MM.1S (cell line): Measurements from ENCODE around the gene KDM4C.

Experiments
- DNase-seq: peaks from one replicate; pipeline ENCODE4 v3.0.0-alpha.2; 2015
- H2AFZ ChIP-seq: fragments of 300-600 bp; sonication (generic); 2 replicates; pipeline ENCODE4 v1.6.0; 2016; ENCODE audit warnings: antibody characterized with exemption, low read length
- H3F3A ChIP-seq: fragments of 300-600 bp; sonication (generic); 2 replicates; pipeline ENCODE4 v1.6.1; 2016; ENCODE audit warnings: mild to moderate bottlenecking, antibody characterized with exemption, low read length, moderate library complexity, mixed read lengths; ENCODE audit not compliant: insufficient read depth
- H3K27ac ChIP-seq: fragments of 300-600 bp; sonication (generic); 2 replicates; pipeline ENCODE4 v1.5.1; 2016; ENCODE audit warnings: mild to moderate bottlenecking, low read length
- H3K27me3 ChIP-seq: fragments of 300-600 bp; sonication (generic); replicated peaks from 2 replicates; pipeline ENCODE4 v1.6.0; 2016; ENCODE audit warnings: low read length; ENCODE audit not compliant: insufficient read depth
- H3K36me3 ChIP-seq: fragments of 300-600 bp; sonication (generic); replicated peaks from 2 replicates; pipeline ENCODE4 v1.6.1; 2016; ENCODE audit warnings: mild to moderate bottlenecking, low read length, mixed read lengths; ENCODE audit not compliant: insufficient read depth
- H3K4me1 ChIP-seq: fragments of 300-600 bp; sonication (generic); 2 replicates; pipeline ENCODE4 v1.6.1; 2016; ENCODE audit warnings: low read length, mixed read lengths
- H3K4me2 ChIP-seq: fragments of 300-600 bp; sonication (generic); 2 replicates; pipeline ENCODE4 v1.6.0; 2016; ENCODE audit warnings: low read depth, low read length
- H3K4me3 ChIP-seq: fragments of 300-600 bp; sonication (generic); 2 replicates; pipeline ENCODE4 v1.5.1; 2016; ENCODE audit warnings: low read length, mixed read lengths
- H3K79me2 ChIP-seq: fragments of 300-600 bp; sonication (generic); 2 replicates; pipeline ENCODE4 v1.6.1; 2016; ENCODE audit warnings: mixed run types, low read length, mixed read lengths
- H3K9ac ChIP-seq: fragments of 300-600 bp; sonication (generic); 2 replicates; pipeline ENCODE4 v1.6.1; 2016; ENCODE audit warnings: low read length, mixed read lengths
- H3K9me2 ChIP-seq: fragments of 300-600 bp; sonication (generic); replicated peaks from 2 replicates; pipeline ENCODE4 v1.6.1; 2016; ENCODE audit warnings: mild to moderate bottlenecking, low read length, mixed read lengths; ENCODE audit not compliant: insufficient read depth
- H3K9me3 ChIP-seq: fragments of 300-600 bp; sonication (generic); replicated peaks from 2 replicates; pipeline ENCODE4 v1.6.1; 2016; ENCODE audit warnings: mild to moderate bottlenecking, low read length, mixed read lengths; ENCODE audit not compliant: insufficient read depth
- H4K20me1 ChIP-seq: fragments of 300-600 bp; sonication (generic); 2 replicates; pipeline ENCODE4 v1.6.1; 2016; ENCODE audit warnings: mild to moderate bottlenecking, low read length, moderate library complexity, mixed read lengths; ENCODE audit not compliant: insufficient read depth
- CTCF ChIP-seq: fragments of 300-600 bp; sonication (generic); IDR thresholded peaks from 2 replicates; pipeline ENCODE4 v1.5.1; 2016; ENCODE audit warnings: antibody characterized with exemption, low read length, mixed read lengths
- EZH2 ChIP-seq: fragments of 300-600 bp; sonication (generic); optimal IDR thresholded peaks from 2 replicates; pipeline ENCODE3; 2017; ENCODE audit warnings: low read depth, mild to moderate bottlenecking, antibody characterized with exemption, low read length, mixed read lengths
- EZH2phosphoT487 ChIP-seq: fragments of 300-600 bp; sonication (generic); IDR thresholded peaks from 2 replicates; pipeline ENCODE4 v1.6.1; 2018; ENCODE audit warnings: antibody characterized with exemption, low read length

The KDM4C gene

DNA sequence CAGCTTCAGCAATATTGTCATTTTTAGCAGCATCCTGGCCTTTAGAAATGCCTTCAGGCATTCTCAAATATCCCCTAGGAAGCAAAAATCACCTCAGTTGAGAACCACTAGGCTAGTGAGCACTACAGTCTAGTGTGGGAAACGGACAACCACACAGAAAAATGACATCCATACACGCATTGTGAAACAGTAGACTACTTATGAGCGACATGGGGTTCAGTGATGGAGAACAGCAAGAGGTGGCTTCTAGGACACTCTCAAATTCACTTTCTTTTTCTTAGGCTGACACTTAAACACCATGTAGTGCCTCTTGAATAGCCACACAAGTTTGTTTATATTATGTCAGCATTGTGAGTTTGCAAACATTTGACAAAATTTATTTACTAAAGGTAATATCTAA, 203.0 kb downstream of the KDM4C start:
- Histone ChIP-seq H3K9me3 (no peaks in the 10 kb centered on the region), H3K9ac (no peak overlapping the region), H3K4me3 (no peak overlapping the region), H3K36me3 (no peaks in the 10 kb centered on the region), H3F3A (no peaks in the 10 kb centered on the region), H3K9me2 (no peaks in the 10 kb centered on the region), H3K79me2 (no peaks in the 10 kb centered on the region), H3K4me1 (no peaks in the 10 kb centered on the region), H3K27ac (no peak overlapping the region), H3K27me3 (no peaks in the 10 kb centered on the region), H3K4me2 (no peak overlapping the region), H4K20me1 (no peaks in the 10 kb centered on the region), H2AFZ (no peak overlapping the region)
- TF ChIP-seq EZH2phosphoT487, result no peak
- DNase-seq, result no peak

GRCh38 chr9:6961845-6962522, 204.2 kb downstream of the KDM4C start:
- TF ChIP-seq EZH2 (no peak), CTCF (no peak), EZH2phosphoT487 (no peak)
- Histone ChIP-seq H3K27ac (no peak overlapping the region), H2AFZ (no peak overlapping the region), H3K4me1 (no peaks in the 10 kb centered on the region), H3K9me3 (no peaks in the 10 kb centered on the region), H3K27me3 (no peaks in the 10 kb centered on the region), H3K4me2 (no peak overlapping the region), H3K79me2 (no peaks in the 10 kb centered on the region), H4K20me1 (no peaks in the 10 kb centered on the region), H3K36me3 (no peaks in the 10 kb centered on the region), H3K4me3 (no peak overlapping the region), H3K9ac (no peak overlapping the region), H3F3A (no peaks in the 10 kb centered on the region), H3K9me2 (no peaks in the 10 kb centered on the region)
- no peak for DNase-seq

DNA sequence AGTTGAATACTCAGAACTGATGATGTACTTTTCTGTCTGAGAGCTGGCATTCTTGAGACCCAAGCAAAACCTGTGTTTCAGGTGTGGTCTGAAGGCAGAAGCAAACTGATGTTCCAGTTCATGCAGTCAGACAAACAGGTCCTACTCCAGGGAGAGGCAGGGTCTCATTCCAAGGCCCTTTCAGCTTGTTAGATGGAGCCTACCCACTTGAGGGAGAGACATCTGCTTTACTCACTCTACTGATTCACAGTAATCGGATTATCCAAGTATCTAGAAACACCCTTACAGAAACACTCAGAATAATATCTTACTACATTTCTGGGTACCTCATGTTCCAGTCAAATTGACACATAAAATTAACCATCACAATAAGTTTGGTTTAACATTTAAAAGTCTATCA, 207.8 kb downstream of the KDM4C start:
- DNase-seq, result no peak
- H2AFZ ChIP-seq, result no peak overlapping the region
- no peaks in the 10 kb centered on the region for H4K20me1 ChIP-seq
- no peak overlapping the region for H3K4me3 ChIP-seq
- H3F3A ChIP-seq, result no peaks in the 10 kb centered on the region
- H3K79me2 ChIP-seq, result no peaks in the 10 kb centered on the region
- H3K9me2 ChIP-seq, result no peaks in the 10 kb centered on the region
- H3K4me1 ChIP-seq, result no peaks in the 10 kb centered on the region
- H3K9ac ChIP-seq, result no peak overlapping the region
- no peak overlapping the region for H3K27ac ChIP-seq
- no peak overlapping the region for H3K4me2 ChIP-seq
- H3K36me3 ChIP-seq, result no peaks in the 10 kb centered on the region
- TF ChIP-seq EZH2 (no peak), CTCF (no peak), EZH2phosphoT487 (no peak)
- no peaks in the 10 kb centered on the region for H3K9me3 ChIP-seq
- no peaks in the 10 kb centered on the region for H3K27me3 ChIP-seq

DNA sequence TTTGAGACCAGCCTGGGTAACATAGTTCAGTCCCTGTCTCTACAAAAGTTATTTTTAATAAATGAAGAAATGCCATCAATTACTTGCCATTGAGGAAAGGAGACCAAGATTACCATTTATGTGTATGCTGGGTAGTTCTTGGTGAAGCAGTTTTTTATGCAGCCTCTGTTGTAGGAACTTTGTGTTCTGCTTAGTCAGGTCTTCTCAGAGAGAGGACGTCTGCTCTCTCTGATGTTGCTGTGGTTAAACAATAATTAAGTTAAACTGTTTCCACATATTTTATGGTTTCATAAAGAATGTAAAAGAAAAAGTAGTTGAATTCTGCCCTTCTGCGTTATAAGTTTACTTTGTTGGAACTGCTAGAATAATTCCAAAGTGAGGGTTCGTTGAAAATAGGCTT, 210.5 kb downstream of the KDM4C start:
- H3K9ac ChIP-seq, result no peak overlapping the region
- H3K9me3 ChIP-seq, result no peaks in the 10 kb centered on the region
- H2AFZ ChIP-seq, result no peak overlapping the region
- DNase-seq, result peak; percentile 10
- H3K4me2 ChIP-seq, result no peak overlapping the region
- TF ChIP-seq EZH2 (no peak), EZH2phosphoT487 (no peak), CTCF (no peak)
- no peak overlapping the region for H3K27ac ChIP-seq
- H4K20me1 ChIP-seq, result no peaks in the 10 kb centered on the region
- H3K27me3 ChIP-seq, result no peaks in the 10 kb centered on the region
- H3K36me3 ChIP-seq, result no peaks in the 10 kb centered on the region
- no peak overlapping the region for H3K4me3 ChIP-seq
- no peaks in the 10 kb centered on the region for H3F3A ChIP-seq
- no peaks in the 10 kb centered on the region for H3K79me2 ChIP-seq
- H3K4me1 ChIP-seq, result no peaks in the 10 kb centered on the region
- no peaks in the 10 kb centered on the region for H3K9me2 ChIP-seq
